ENCODE data around the gene ROBO3.

DNA sequence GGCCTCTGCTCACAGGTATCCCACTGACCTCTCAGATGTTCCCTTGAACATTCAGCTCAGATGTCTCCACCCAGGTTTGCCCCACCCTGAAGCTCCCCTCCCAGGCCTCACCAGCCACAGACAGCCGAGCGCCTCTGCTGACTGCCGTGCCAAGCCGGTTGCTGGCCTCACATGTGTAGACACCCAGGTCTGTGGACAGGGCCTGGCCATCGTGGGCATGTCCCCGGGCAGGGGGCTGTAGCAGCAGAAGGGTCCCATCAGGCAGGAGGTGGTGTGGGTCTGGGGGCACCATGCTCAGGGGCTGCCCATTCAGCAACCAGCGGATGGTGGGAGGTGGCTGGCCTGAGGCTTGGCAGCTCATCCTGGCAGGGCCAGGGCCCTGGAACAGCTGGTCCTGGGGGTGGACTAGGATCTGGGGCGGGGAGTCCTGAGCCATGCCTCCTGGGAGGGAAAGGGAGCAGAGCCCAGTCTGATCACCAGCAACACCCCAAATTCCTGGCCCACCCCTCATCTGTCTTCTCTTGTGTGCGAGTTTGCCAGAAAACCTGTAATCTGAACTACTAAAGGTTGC lies 31.7 kb downstream of the ROBO3 start:
- TF ChIP-seq ZNF175 (tag by site-specific recombination; IDR thresholded peaks at IDR 0.05) (no peak), ZNF791 (tag by site-specific recombination; IDR thresholded peaks at IDR 0.05) (no peak)
- TF ChIP-seq, protein P1, sequence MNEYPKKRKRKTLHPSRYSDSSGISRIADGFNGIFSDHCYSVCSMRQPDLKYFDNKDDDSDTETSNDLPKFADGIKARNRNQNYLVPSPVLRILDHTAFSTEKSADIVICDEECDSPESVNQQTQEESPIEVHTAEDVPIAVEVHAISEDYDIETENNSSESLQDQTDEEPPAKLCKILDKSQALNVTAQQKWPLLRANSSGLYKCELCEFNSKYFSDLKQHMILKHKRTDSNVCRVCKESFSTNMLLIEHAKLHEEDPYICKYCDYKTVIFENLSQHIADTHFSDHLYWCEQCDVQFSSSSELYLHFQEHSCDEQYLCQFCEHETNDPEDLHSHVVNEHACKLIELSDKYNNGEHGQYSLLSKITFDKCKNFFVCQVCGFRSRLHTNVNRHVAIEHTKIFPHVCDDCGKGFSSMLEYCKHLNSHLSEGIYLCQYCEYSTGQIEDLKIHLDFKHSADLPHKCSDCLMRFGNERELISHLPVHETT (tag by site-specific recombination; IDR thresholded peaks at IDR 0.05): no peak
